K562 (cell line): ENCODE results near the gene CHRNE. TPM values are rescaled to one million over a fixed set of nuclear protein-coding genes. Genes with fewer than 3 reads are reported as not detected.
A peak's percentile ranks its signal among the peaks of the same experiment; 100 is the strongest.

Experiments
- BDP1 ChIP-seq: IDR thresholded peaks from 3 replicates; pipeline ENCODE4 v1.6.1; 2011; ENCODE audit not compliant: insufficient read length, insufficient read depth
- CTBP1 ChIP-seq: fragments of 450-650 bp; IDR thresholded peaks from 2 replicates; pipeline ENCODE4 v1.6.1; 2016; ENCODE audit warnings: borderline replicate concordance
- ETV5 ChIP-seq: sonication (generic); formaldehyde crosslinking; IDR thresholded peaks from 2 replicates; pipeline ENCODE4 v1.4.0; 2020; ENCODE audit warnings: low read depth, mild to moderate bottlenecking, missing genetic modification reagents
- LARP7 ChIP-seq: fragments of 450-650 bp; IDR thresholded peaks from 2 replicates; pipeline ENCODE4 v1.6.1; 2016
- NFIC ChIP-seq: fragments of 450-650 bp; IDR thresholded peaks from 2 replicates; pipeline ENCODE4 v1.6.1; 2017; ENCODE audit warnings: mild to moderate bottlenecking, inconsistent platforms
- POLR2G ChIP-seq: fragments of 200-400 bp; formaldehyde crosslinking; IDR thresholded peaks from 2 replicates; pipeline ENCODE4 v1.6.1; 2017; ENCODE audit warnings: low read depth, mild to moderate bottlenecking, antibody characterized with exemption, low read length, moderate library complexity
- PYGO2 ChIP-seq: fragments of 450-650 bp; IDR thresholded peaks from 2 replicates; pipeline ENCODE4 v1.6.1; 2016; ENCODE audit warnings: mild to moderate bottlenecking, missing genetic modification characterization, moderate library complexity, missing compliant biosample characterization
- RCOR1 ChIP-seq, 2 experiments: IDR thresholded peaks; 2 replicates each; pipeline ENCODE4 v1.6.1; 2012; ENCODE audit warnings: low read depth in 2 of 2, low read length in 2 of 2, borderline replicate concordance in 1 of 2, improper control_type of control experiment in 1 of 2
- STAG1 ChIP-seq: sonication (generic); formaldehyde crosslinking; IDR thresholded peaks from 2 replicates; pipeline ENCODE4 v1.5.0; 2020; ENCODE audit warnings: missing genetic modification reagents, borderline replicate concordance
- TBP ChIP-seq: optimal IDR thresholded peaks from 2 replicates; pipeline ENCODE3; 2011; ENCODE audit warnings: low read depth, low read length, improper control_type of control experiment
- YY1 ChIP-seq, 3 experiments: IDR thresholded peaks; 2 replicates each; pipeline ENCODE4 v1.6.1; 2011; ENCODE audit warnings: low read length in 2 of 3, mild to moderate bottlenecking in 2 of 3, moderate library complexity in 2 of 3, borderline replicate concordance in 1 of 3, control low read depth in 1 of 3, low read depth in 1 of 3; ENCODE audit not compliant: insufficient read depth in 3 of 3, insufficient replicate concordance in 2 of 3, control insufficient read depth in 1 of 3, insufficient read length in 1 of 3; ENCODE audit errors: extremely low read depth in 1 of 3
- ZNF324 ChIP-seq: fragments of 250-450 bp; sonication (Bioruptor Pico); IDR thresholded peaks from 2 replicates; pipeline ENCODE4 v1.4.0; 2020; ENCODE audit warnings: mild to moderate bottlenecking
- polyA plus RNA-seq, 8 experiments: library from polyadenylated mRNA; depleted of rRNA in 4 of 8; stranded (reverse) in 5 of 8; unstranded in 3 of 8; fragments of >200 nt; fragmentation: Nextera tagmentation in 2 of 8; fragmentation: Illumina TruSeq in 1 of 8; extraction: Ambion mirVana in 2 of 8; extraction: Trizol in 1 of 8; gene quantifications; 2 replicates each; pipeline versions ENCODE4 v1.2.1 to v1.2.3, GENCODE V29; 2011 to 2014; ENCODE audit warnings: inconsistent platforms in 1 of 8, missing spikeins in 1 of 8
- total RNA-seq, 7 experiments: library from RNA; depleted of rRNA in 6 of 7; stranded (reverse); fragments of >200 nt in 6 of 7; fragmentation: Illumina TruSeq in 2 of 7; extraction: Trizol in 2 of 7; gene quantifications; 2 replicates each; pipeline versions ENCODE4 v1.2.1 to v1.2.3, GENCODE V29; 2011 to 2021; ENCODE audit warnings: low replicate concordance in 1 of 7
- TF ChIP-seq, protein P1 (sequence below), 2 experiments: fragments of 450-650 bp; formaldehyde crosslinking in 1 of 2; IDR thresholded peaks; 2 replicates each; pipeline versions ENCODE4 v1.4.0 to v1.6.1; 2014 to 2020; ENCODE audit warnings: mild to moderate bottlenecking in 2 of 2, borderline replicate concordance in 1 of 2, low read depth in 1 of 2
- TF ChIP-seq, protein P2 (sequence below): sonication (generic); formaldehyde crosslinking; IDR thresholded peaks from 2 replicates; pipeline ENCODE4 v1.8.0; 2023; ENCODE audit warnings: mild to moderate bottlenecking, missing genetic modification reagents
- TF ChIP-seq, protein P3 (sequence below): fragments of 450-650 bp; IDR thresholded peaks from 2 replicates; pipeline ENCODE4 v1.6.1; 2016

The CHRNE gene
- total and polyA plus RNA-seq, 9 of the 15 experiments (the other 6 are each of a cell fraction or from before 2014, with no cell fraction given), result not detected

DNA sequence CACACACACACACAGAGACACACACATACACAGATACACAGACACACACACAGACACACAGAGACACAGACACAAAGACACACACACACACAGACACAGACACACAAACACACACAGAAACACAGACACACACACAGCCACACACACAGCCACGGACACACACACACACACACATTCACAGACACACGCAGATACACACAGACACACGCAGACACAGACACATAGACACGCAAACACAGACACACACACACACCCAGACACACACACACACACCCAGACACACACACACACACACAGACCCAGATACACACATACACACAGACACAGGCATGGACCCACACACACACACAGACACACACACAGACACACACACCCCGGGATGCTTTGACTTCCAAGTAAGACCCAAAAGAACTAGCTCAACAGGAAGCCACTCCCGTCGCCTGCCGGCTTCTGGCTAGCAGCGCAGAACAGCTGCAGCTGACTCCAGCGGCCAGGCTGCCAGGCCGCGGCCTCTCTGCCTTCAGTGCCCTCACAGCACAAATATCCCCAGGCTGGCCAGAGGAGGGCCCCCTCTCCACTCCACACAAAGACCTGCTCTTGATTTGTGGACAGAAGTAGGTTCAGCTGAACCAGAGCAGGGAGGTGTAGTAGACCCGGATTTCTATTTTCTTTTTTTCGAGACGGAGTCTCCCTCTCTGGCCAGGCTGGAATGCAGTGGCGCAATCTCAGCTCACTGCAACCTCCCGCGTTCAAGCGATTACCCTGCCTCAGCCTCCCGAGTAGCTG, 6.0 kb upstream of the CHRNE start (continued):
- TF ChIP-seq, protein P1, sequence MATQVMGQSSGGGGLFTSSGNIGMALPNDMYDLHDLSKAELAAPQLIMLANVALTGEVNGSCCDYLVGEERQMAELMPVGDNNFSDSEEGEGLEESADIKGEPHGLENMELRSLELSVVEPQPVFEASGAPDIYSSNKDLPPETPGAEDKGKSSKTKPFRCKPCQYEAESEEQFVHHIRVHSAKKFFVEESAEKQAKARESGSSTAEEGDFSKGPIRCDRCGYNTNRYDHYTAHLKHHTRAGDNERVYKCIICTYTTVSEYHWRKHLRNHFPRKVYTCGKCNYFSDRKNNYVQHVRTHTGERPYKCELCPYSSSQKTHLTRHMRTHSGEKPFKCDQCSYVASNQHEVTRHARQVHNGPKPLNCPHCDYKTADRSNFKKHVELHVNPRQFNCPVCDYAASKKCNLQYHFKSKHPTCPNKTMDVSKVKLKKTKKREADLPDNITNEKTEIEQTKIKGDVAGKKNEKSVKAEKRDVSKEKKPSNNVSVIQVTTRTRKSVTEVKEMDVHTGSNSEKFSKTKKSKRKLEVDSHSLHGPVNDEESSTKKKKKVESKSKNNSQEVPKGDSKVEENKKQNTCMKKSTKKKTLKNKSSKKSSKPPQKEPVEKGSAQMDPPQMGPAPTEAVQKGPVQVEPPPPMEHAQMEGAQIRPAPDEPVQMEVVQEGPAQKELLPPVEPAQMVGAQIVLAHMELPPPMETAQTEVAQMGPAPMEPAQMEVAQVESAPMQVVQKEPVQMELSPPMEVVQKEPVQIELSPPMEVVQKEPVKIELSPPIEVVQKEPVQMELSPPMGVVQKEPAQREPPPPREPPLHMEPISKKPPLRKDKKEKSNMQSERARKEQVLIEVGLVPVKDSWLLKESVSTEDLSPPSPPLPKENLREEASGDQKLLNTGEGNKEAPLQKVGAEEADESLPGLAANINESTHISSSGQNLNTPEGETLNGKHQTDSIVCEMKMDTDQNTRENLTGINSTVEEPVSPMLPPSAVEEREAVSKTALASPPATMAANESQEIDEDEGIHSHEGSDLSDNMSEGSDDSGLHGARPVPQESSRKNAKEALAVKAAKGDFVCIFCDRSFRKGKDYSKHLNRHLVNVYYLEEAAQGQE (IDR thresholded peaks at IDR 0.05; ENCODE audit: borderline replicate concordance), result peak; percentile 77
- TF ChIP-seq, protein P1 (CRISPR knock-in tag; IDR thresholded peaks at IDR 0.05; ENCODE audit: low read depth), result no peak
- TF ChIP-seq, protein P2, sequence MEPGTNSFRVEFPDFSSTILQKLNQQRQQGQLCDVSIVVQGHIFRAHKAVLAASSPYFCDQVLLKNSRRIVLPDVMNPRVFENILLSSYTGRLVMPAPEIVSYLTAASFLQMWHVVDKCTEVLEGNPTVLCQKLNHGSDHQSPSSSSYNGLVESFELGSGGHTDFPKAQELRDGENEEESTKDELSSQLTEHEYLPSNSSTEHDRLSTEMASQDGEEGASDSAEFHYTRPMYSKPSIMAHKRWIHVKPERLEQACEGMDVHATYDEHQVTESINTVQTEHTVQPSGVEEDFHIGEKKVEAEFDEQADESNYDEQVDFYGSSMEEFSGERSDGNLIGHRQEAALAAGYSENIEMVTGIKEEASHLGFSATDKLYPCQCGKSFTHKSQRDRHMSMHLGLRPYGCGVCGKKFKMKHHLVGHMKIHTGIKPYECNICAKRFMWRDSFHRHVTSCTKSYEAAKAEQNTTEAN (CRISPR knock-in tag), result no peak
- no peak for TF ChIP-seq TBP
- peak; percentile 97 for TF ChIP-seq LARP7
- TF ChIP-seq ZNF324 (CRISPR knock-in tag), result no peak
- no peak for TF ChIP-seq PYGO2 (tag)
- TF ChIP-seq BDP1, result no peak
- peak; percentile 32; the same call in 1 of the 2 replicates for TF ChIP-seq STAG1 (CRISPR knock-in tag)
- peak; percentile 30; the same call in 1 of the 2 replicates for TF ChIP-seq CTBP1
- 0 out of 2 replicates have a peak, but pooled peaks have one; percentile 34 for TF ChIP-seq POLR2G
- TF ChIP-seq NFIC, result no peak
- TF ChIP-seq, protein P3, sequence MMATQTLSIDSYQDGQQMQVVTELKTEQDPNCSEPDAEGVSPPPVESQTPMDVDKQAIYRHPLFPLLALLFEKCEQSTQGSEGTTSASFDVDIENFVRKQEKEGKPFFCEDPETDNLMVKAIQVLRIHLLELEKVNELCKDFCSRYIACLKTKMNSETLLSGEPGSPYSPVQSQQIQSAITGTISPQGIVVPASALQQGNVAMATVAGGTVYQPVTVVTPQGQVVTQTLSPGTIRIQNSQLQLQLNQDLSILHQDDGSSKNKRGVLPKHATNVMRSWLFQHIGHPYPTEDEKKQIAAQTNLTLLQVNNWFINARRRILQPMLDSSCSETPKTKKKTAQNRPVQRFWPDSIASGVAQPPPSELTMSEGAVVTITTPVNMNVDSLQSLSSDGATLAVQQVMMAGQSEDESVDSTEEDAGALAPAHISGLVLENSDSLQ, result no peak
- no peak for TF ChIP-seq RCOR1 (IDR thresholded peaks at IDR 0.05; ENCODE audit: borderline replicate concordance in 1 of 2, low read depth in 2 of 2, low read length in 2 of 2)
- no peak for TF ChIP-seq ETV5 (CRISPR knock-in tag)
- TF ChIP-seq YY1 (IDR thresholded peaks at IDR 0.05; ENCODE audit: borderline replicate concordance in 1 of 3, control insufficient read depth in 1 of 3, extremely low read depth in 1 of 3, insufficient read depth in 3 of 3, insufficient read length in 1 of 3, insufficient replicate concordance in 2 of 3, low read depth in 1 of 3, low read length in 2 of 3), result peak in 1 of 3 experiments; percentile 33
